ENCODE measurements around the gene TMEM135.

DNA sequence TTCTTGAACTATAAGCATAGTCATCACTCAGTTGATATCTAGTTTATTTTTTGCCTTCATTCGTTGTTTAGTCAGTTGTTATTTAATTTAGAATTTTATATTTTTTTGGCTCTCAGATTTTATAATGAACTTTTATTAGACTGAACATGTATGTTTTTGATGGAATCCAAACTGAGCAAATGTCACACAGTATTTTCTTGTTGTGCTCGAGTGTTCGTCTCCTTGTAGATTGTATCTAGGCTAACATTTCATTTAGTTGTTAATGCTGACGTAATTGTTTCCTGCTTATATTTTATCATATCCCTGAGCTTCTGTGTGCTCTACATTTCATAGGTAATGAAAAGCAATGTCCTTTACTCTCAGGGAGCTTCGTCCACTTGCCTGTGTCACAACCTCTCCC, 286.2 kb downstream of the TMEM135 start:
- TF ChIP-seq CTCF (IDR thresholded peaks at IDR 0.05) (no peak), POLR2A (IDR thresholded peaks at IDR 0.05) (no peak), POLR2AphosphoS5 (IDR thresholded peaks at IDR 0.05) (no peak)

All from transverse colon (tissue), 4 donors.